Duodenal mucosa (tissue), 2 donors: ENCODE data around the gene WNT3.

Experiments used
- H3K27ac ChIP-seq: one replicate; pipeline ENCODE4 v1.7.0; 2013; ENCODE audit warnings: low read depth, low read length
- H3K27me3 ChIP-seq, 2 donors: one replicate each; pipeline ENCODE4 v1.7.0; 2013; ENCODE audit warnings: low read length in 2 of 2, control low read depth in 1 of 2; ENCODE audit not compliant: insufficient read depth in 2 of 2, control insufficient read depth in 1 of 2
- H3K36me3 ChIP-seq, 2 donors: one replicate each; pipeline ENCODE4 v1.7.0; 2013; ENCODE audit warnings: low read length in 2 of 2, control low read depth in 1 of 2; ENCODE audit not compliant: insufficient read depth in 2 of 2, control insufficient read depth in 1 of 2
- H3K4me1 ChIP-seq, 2 donors: one replicate each; pipeline ENCODE4 v1.7.0; 2013; ENCODE audit warnings: low read length in 2 of 2, control low read depth in 1 of 2; ENCODE audit not compliant: insufficient read depth in 2 of 2, control insufficient read depth in 1 of 2
- H3K4me3 ChIP-seq, 2 donors: one replicate each; pipeline ENCODE4 v1.7.0; 2013; ENCODE audit warnings: low read length in 2 of 2, low read depth in 1 of 2
- H3K9ac ChIP-seq, 2 donors: one replicate each; pipeline ENCODE4 v1.7.0; 2013; ENCODE audit warnings: low read length in 2 of 2, low read depth in 1 of 2
- H3K9me3 ChIP-seq, 2 donors: one replicate each; pipeline ENCODE4 v1.7.0; 2013; ENCODE audit warnings: low read length in 2 of 2, control low read depth in 1 of 2; ENCODE audit not compliant: control insufficient read depth in 1 of 2

Gene WNT3

DNA sequence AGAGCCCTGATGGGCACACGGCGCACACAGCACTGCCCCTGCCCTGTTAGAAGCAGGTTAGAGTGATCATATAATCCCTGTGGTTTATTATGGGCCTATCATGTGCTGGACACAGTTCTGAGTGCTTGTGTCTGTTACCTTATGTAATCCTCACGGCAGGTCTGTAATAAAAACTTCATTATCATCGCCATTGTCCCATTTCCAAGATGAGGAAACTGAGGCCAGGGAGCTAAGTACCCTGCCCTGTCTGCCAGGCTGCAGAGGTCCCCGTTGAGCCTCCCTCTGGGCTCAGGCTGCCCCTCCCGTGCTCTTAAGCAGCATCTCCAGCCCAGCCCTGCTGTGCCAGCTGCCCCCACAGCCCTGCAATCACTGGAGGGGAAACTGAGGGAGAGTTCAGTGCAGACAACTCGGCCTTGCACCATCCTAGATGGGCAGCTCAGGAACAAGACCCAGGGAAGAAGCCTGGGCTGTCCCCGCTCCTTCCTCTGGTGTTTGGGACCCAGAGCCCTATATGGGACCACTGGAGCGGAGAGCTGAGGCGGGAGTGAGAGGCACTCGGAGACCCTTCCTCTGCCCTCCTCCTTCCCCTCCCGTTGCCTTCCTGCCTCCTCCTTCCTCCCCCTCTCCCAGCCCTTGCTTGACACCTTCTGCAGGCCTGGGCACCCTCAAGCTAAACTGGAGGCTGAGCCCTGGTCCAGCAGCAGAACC, 42.0 kb downstream of the WNT3 start:
- H3K27me3 ChIP-seq = peaks cover 0 to 4% of the 10 kb centered on the region in 2 donors
- H3K27ac ChIP-seq = no peak overlapping the region
- H3K4me3 ChIP-seq = no peak overlapping the region
- no peak overlapping the region for H3K9ac ChIP-seq
- H3K36me3 ChIP-seq = no peaks in the 10 kb centered on the region
- peaks cover 6 to 17% of the 10 kb centered on the region in 2 donors for H3K4me1 ChIP-seq
- no peaks in the 10 kb centered on the region for H3K9me3 ChIP-seq

- no peaks in the 10 kb centered on the region for H3K36me3 ChIP-seq
- peaks cover 4 to 7% of the 10 kb centered on the region in 2 donors for H3K27me3 ChIP-seq
- H3K9ac ChIP-seq = no peak overlapping the region
- H3K27ac ChIP-seq = no peak overlapping the region
- no peaks in the 10 kb centered on the region for H3K9me3 ChIP-seq
- no peak overlapping the region for H3K4me3 ChIP-seq
- peaks cover 6 to 28% of the 10 kb centered on the region in 2 donors for H3K4me1 ChIP-seq
Observed at GRCh38 chr17:46774108-46774737, 44.3 kb downstream of the WNT3 start.

GRCh38 chr17:46773676-46774075, 44.8 kb downstream of the WNT3 start:
- Histone ChIP-seq H3K36me3 (no peaks in the 10 kb centered on the region), H3K4me1 (peaks cover 6 to 28% of the 10 kb centered on the region in 2 donors), H3K9ac (no peak overlapping the region), H3K4me3 (no peak overlapping the region), H3K27me3 (peaks cover 4 to 7% of the 10 kb centered on the region in 2 donors), H3K27ac (no peak overlapping the region), H3K9me3 (no peaks in the 10 kb centered on the region)

- Histone ChIP-seq H3K36me3 (no peaks in the 10 kb centered on the region), H3K4me1 (peaks cover 6 to 28% of the 10 kb centered on the region in 2 donors), H3K27me3 (peaks cover 4 to 7% of the 10 kb centered on the region in 2 donors), H3K9ac (no peak overlapping the region), H3K4me3 (no peak overlapping the region), H3K9me3 (no peaks in the 10 kb centered on the region), H3K27ac (no peak overlapping the region)
Observed at GRCh38 chr17:46773221-46773605, 45.3 kb downstream of the WNT3 start.

- H3K9me3 ChIP-seq = no peaks in the 10 kb centered on the region
- H3K9ac ChIP-seq = peak overlapping the region in 1 of 2 donors; percentile 18
- no peaks in the 10 kb centered on the region for H3K36me3 ChIP-seq
- H3K27ac ChIP-seq = no peak overlapping the region
- peaks cover 6 to 28% of the 10 kb centered on the region in 2 donors for H3K4me1 ChIP-seq
- peaks cover 4 to 7% of the 10 kb centered on the region in 2 donors for H3K27me3 ChIP-seq
- H3K4me3 ChIP-seq = peak overlapping the region; percentile 58 to 64
Observed at GRCh38 chr17:46772475-46773220, 45.8 kb downstream of the WNT3 start.

DNA sequence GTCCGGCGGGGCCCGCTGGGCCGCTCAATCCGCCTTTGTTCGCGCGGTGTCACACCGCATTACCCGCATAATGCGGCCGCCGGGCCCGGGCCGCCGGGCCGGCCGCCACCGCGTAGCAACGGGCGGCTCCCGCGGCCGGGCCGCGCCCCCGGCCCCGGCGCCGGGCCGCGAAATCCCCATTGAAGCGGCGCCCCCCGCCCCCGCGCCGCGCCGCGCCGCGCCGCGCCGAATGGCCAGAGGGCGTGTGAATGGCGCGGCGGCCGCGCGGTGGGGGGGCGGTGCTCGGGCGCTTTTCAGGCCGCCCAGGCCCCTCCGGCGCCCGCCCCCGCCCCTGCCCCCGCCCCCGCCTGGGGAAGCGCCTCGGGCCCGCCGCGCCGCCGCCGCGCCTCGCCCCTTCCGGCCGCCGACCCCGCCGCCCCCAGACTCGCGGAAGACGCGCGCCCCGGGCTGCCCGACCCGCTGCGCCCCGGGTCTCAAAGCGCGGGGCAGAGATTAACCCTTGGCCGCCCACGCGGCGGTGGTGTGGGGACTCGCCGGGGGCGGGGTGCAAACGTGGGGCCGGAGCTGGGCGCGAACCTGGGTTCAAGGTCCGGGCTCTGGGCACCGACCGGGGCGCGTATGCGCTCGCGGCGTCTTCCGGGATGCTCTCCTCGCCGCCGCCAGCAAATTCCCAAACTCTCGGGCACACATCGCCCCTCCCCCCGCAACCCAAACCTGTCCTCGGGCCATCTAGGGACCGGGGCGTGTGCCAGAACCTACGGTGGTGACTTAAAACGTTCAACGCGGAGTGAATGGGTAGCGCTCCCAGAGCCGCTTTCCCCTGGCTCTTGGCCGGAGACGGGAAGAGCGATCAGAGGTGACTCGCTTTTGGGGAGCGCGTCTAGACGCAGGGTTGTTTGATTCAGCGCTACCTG, 46.7 kb downstream of the WNT3 start:
- H3K27me3 ChIP-seq = peaks cover 0 to 7% of the 10 kb centered on the region in 2 donors
- peaks cover 6 to 24% of the 10 kb centered on the region in 2 donors for H3K4me1 ChIP-seq
- no peaks in the 10 kb centered on the region for H3K36me3 ChIP-seq
- H3K9me3 ChIP-seq = no peaks in the 10 kb centered on the region
- H3K9ac ChIP-seq = peak overlapping the region in 1 of 2 donors; percentile 18
- H3K4me3 ChIP-seq = peak overlapping the region; percentile 58 to 64
- peak overlapping the region; percentile 6 for H3K27ac ChIP-seq

DNA sequence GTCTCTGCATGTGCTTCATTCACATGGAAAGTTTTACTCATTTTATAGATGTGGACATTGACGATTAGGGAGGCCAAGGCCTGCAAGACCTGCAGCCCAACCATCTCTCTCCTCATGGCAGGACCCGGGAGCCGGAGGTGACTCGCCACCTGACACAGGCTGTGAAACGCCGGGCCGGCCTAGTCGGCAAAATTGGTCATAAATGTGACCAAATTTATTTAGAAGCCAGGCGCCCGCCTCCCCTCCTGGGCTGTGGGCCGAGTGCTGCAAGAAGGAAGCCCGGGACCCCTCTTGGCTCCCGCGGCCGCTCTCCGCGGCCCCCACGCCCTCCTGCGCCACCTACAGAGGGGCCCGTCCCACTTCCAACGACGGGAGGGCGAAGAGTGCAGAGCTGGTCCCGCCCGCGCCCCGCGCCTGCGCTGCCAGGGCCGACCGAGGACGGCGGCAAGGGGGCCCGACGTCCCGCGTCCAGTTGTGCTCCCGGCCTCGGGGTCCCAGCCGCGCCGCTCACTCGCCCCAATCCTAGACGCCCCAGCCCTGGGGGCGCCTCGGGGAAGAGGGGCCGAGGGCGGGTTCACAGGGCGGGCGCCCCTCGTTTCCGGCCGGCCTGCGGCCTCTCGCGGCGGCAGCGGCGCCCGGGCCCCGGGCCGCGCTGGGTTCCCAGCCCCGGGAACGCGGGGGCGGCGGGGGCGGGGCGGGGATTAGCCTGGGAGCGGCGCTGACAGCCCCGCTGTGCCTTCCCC, 47.5 kb downstream of the WNT3 start:
- H3K9ac ChIP-seq = peak overlapping the region; percentile 39 to 64
- no peaks in the 10 kb centered on the region for H3K36me3 ChIP-seq
- peaks cover 0 to 7% of the 10 kb centered on the region in 2 donors for H3K27me3 ChIP-seq
- H3K9me3 ChIP-seq = no peaks in the 10 kb centered on the region
- peaks cover 6 to 24% of the 10 kb centered on the region in 2 donors for H3K4me1 ChIP-seq
- H3K27ac ChIP-seq = no peak overlapping the region
- H3K4me3 ChIP-seq = peak overlapping the region; percentile 51 to 55

DNA sequence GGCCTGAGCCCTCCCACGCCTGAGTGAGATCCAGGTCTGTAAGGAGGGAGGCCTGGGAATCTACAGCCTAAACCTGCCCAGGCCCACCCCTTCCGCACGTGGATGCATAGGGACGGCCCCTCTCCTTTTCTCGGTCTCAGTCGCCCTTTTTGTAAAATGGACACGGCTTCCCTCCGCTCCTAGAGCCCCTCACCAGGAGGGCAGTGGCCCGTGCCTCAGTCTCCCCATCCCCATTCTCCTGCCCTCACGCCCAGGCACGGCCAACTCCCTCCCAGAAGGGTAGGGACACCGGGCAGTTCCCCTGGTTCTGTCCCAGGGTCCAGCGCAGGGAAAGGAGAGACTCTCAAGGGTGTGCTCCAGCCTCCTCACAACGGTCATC, 48.1 kb downstream of the WNT3 start:
- Histone ChIP-seq H3K9ac (peak overlapping the region in 1 of 2 donors; percentile 39), H3K4me1 (peaks cover 6 to 24% of the 10 kb centered on the region in 2 donors), H3K4me3 (peak overlapping the region; percentile 51 to 55), H3K27me3 (peaks cover 0 to 7% of the 10 kb centered on the region in 2 donors), H3K9me3 (no peaks in the 10 kb centered on the region), H3K27ac (no peak overlapping the region), H3K36me3 (no peaks in the 10 kb centered on the region)
